Gastrocnemius medialis (tissue), 4 donors: ENCODE measurements around the gene FAM171A1.

ENCODE experiments used
- POLR2A ChIP-seq, 2 donors: fragments of 450-650 bp; IDR thresholded peaks; one replicate each; pipeline ENCODE4 v1.6.1; 2017; ENCODE audit warnings: antibody characterized with exemption in 2 of 2, mild to moderate bottlenecking in 2 of 2, moderate library complexity in 2 of 2
- TF ChIP-seq, protein P1 (sequence below), 5 experiments: fragments of 450-650 bp in 3 of 5; fragments of 200-600 bp in 2 of 5; sonication (generic) in 2 of 5; IDR thresholded peaks in 4 of 5; conservative IDR thresholded peaks in 1 of 5; 1 replicate in 4 of 5; 2 replicates in 1 of 5; pipeline ENCODE4 v1.5.1; 2016 to 2019; ENCODE audit warnings: antibody characterized with exemption in 5 of 5, mild to moderate bottlenecking in 3 of 5, moderate library complexity in 3 of 5

DNA sequence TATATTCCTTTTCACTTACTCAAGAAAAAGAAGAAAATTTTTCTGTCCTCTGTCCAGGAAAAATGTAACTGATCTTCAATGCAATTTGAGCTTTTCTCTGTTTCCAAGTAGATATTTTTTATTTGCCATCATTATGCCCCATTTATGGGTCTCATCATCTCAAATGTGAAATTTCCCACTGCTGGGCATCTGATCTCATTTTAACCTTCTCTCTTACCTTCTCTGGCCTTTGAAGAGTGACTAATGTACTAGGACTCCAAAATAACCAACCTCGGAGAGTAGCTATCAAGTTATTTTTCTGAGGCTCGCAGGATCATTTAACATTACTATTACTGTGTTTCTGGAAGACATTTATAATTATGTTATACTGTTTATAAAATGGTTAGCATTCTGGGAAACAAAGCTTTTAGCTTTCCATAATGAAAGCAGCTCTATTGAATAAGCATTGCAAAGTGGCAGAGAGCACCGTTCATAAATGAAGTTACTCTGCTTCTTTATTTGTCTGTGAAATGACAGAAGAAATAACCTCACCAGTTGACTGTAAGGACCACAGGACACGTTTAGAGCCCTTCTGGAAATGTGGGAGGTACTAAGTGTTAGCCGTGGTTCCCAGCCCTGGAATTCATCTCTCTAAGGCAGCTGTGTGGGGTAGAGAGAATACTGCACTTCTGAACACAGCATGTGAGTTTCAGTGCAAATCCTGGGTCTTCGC lies 169.3 kb downstream of the FAM171A1 start:
- TF ChIP-seq, protein P1, sequence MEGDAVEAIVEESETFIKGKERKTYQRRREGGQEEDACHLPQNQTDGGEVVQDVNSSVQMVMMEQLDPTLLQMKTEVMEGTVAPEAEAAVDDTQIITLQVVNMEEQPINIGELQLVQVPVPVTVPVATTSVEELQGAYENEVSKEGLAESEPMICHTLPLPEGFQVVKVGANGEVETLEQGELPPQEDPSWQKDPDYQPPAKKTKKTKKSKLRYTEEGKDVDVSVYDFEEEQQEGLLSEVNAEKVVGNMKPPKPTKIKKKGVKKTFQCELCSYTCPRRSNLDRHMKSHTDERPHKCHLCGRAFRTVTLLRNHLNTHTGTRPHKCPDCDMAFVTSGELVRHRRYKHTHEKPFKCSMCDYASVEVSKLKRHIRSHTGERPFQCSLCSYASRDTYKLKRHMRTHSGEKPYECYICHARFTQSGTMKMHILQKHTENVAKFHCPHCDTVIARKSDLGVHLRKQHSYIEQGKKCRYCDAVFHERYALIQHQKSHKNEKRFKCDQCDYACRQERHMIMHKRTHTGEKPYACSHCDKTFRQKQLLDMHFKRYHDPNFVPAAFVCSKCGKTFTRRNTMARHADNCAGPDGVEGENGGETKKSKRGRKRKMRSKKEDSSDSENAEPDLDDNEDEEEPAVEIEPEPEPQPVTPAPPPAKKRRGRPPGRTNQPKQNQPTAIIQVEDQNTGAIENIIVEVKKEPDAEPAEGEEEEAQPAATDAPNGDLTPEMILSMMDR (IDR thresholded peaks at IDR 0.05 in 4 of 5, conservative IDR thresholded peaks at IDR 0.05 in 1 of 5), result no peak
- TF ChIP-seq POLR2A (IDR thresholded peaks at IDR 0.05), result no peak
